ENCODE results near the gene TMEM225B.
"Not testable (repeated sequence)": the region's sequence is repeated elsewhere in the genome, so short reads cannot be mapped to it uniquely, and the experiment has no call there.

Gene TMEM225B, protein sequence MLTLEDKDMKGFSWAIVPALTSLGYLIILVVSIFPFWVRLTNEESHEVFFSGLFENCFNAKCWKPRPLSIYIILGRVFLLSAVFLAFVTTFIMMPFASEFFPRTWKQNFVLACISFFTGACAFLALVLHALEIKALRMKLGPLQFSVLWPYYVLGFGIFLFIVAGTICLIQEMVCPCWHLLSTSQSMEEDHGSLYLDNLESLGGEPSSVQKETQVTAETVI

DNA sequence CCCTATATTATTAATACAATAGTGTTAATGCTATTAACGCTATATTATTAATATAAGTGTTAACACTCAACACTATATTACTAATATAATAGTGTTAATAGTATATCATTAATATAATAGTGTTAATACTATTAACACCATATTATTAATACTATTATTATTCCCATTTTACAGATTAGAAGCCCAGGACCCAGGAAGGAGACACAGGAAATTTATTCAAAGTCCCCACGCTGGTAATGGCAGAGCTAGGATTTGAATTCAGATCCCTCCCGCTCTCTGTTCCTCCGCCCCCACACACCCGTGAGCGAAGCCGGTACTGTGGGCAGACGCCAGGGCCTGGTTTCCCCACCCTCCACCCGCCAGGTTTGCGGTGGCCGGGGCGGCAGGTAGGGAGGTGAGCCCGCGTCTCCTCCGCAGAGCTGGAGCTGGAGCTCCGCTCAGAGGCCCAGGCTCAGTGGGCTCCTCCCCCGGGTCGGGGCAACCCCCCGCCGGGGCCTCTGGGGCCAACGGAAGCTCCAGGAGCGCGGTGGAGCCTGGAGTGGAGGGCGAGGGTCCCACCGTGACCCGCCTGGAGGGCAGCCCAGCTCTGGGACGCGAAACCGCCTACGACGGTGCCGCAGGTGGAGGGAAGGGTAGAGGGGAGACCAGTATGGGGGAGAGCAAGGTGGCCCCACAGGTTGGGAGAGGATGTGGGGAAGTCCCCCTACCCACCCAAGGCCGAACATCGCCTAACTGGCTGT is at the start of gene TMEM225B:
TSS of gene TMEM225B (plus strand) at position 506 of the 740 bp plus-strand sequence. CDS start 6,122 bp downstream, outside the sequence.
- DNase-seq (ENCODE audit: low read depth in 2 of 2), result no peak

DNA sequence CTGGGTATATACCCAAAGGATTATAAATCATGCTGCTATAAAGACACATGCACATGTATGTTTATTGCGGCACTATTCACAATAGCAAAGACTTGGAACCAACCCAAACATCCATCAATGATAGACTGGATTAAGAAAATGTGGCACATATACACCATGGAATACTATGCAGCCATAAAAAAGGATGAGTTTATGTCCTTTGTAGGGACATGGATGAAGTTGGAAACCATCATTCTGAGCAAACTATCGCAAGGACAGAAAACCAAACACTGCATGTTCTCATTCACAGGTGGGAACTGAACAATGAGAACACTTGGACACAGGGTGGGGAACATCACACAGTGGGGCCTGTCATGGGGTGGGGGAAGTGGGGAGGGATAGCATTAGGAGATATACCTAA is 48.5 kb upstream of the TMEM225B start:
- not testable (repeated sequence) for DNase-seq (ENCODE audit: low read depth in 2 of 2)

DNA sequence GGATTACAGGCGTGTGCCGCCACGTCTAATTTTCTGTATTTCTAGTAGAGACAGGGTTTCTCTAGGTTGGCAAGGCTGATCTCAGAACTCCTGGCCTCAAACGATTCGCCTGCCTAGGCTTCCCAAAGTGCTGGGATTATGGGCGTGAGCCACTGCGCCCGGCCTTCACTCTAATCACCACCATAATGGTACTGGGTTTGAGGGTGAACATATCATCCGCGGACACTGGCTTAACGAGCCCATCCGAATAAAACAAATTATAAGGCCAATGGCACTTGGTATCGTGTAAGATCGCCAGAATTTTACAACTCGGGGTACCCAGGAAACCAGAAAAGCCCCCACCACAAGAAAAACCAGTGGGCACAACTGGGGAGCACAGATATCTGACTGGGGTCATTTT is 46.7 kb upstream of the TMEM225B start:
- no peak for DNase-seq (ENCODE audit: low read depth in 2 of 2)

DNA sequence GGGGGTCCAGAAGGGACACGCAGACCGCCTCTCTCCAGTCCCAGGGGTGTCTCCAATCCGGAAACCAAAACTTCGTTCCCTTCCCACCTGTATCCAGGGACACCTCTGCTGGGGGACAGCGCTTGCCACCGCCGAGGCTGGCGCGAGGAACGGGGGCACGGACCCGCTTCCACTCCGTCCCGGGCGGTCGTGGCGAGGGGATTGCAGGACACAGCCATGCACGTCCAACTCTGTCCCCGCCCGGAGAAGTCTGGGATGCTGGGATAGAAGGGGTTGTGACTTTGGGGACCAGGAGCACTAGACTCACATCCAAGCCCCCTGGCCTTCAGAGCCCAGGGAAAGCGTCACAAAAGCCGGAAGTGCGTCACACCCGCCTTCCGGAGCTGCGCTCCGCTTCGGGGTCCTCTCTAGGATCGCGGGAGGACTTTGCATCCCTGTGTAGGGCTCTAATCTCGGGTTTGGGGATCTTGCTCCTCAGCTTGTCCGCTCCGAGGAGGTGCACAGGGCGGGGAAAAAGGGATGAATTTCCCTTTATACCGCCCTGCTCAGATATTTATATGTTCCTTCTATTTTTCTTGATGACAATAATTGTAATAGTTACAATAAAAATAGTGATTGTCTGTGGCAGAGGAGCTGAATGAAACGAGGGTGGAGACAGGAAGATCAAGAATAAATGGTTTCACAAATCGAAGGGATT is 46.2 kb upstream of the TMEM225B start, which contains the start of gene FAM200A:
TSS of gene FAM200A (minus strand) at position 348 of the 697 bp plus-strand sequence. CDS start 3,707 bp downstream, outside the sequence.
- peak; percentile 60 to 78 for DNase-seq (ENCODE audit: low read depth in 2 of 2)

DNA sequence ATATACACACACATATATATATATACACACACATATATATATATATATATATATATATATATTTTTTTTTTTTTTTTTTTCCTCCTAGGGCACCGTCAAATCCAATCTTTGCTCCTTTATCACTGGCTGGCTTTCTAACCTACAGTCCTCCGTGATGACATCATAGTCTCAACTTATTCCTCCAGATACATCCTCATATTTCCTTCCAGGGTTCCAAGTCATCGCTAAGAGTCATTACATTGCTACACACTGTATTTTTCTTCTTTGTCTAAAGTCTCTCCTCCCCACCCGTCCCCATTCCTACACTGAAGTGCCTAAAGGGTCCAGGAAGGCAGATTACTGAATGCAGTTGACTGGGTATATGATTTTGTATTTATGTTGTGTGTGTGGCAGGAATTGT is 45.0 kb upstream of the TMEM225B start:
- DNase-seq (ENCODE audit: low read depth in 2 of 2), result no peak

DNA sequence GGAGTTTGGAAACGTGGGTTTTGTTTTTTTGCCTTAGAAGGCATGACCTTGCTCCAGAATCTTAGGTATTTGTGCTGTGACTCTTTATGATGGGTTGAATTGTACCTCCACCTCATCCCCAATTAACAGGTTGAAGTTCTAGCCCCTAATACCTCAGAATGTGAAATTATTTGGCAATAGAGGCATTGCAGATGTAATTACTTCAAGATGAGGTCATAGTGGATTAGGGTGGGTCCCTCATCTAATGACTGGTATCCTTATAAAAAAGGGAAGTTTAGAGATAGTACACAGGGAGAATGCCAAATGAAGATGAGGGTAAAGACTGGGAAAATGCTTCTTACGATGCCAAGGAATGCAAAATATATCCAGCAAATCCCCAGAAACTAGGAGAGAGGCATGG is 43.1 kb upstream of the TMEM225B start:
- DNase-seq (ENCODE audit: low read depth in 2 of 2), result no peak

DNA sequence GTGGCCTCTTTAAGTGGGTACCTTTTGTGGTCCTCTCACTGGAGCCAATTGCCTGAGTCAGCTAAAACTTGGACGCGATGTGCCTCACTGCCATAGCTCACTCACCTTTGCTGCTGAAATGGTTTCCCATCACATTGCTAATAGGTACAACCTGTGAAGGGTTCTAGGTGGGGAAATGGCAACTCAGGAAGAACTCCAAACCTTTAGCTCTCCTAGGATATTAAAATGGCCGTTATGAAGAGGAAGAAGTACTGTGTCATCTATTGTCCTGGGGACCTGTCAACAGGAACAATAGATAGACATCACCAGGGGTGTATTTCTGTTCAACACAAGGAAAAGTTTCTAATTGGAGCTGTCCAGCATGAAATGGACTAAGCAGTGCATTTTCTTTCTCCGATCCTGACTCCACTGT is 40.9 kb upstream of the TMEM225B start:
- DNase-seq (ENCODE audit: low read depth in 2 of 2), result no peak

DNA sequence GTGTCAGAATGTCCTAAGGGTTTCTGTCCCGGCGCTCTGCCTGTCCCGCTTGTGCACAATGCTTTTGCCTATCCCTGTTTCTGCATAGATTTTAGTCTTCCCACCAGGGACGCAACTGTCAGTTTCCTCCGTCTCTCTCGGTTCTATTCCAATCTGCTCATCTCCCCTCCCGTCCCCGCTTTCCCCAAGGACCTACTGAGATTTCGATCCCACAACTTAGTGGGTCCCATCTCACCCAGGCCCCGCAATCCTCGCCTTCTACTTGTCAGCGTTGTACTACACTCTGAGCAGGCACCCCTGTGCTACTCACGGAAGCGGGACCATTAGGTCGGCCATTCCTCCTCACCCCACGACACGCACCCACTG is 40.1 kb upstream of the TMEM225B start:
- no peak for DNase-seq (ENCODE audit: low read depth in 2 of 2)

DNA sequence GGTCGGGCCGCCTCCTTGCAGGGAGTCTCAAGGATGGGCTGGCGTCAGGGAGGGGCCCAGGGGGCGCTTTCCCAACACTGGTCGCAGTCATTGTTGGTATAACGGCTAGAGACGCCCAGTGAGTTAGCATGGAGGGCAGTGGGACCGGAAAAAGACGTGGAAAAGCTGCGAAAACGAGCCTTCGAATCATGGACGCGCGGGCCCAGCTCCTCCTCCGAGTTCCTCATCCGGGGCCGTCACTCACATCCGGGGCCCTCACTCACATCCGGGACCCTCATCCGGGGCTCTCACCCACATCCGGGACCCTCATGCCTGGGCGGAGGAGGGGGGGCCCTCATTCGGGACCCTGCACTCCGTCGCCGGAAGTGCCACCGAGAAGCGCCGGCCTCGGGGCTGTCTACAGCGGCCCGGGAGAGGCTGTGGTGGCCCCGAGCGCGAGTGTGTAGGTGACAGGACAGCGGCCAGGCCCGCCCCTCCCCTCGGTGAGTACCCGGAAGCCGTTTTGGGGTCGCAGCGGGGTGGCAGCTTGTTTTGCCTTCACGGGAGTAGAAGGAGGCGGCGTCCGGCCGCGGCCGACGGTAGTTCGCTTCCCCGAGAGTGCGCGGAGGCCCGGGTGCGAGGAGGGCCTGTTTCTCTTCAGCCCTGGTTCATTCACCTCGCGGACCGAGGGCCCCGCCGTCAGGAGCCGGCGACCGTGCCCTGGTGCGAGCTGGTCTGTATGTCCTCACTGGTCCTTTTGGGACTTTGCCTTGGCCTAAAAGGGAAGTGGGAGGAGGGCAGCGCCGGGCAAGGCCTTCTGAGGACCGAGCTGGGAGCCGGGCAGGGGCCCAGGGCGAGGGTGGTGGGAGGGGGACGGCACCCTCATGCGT is 39.5 kb upstream of the TMEM225B start, which contains the start of gene ZNF655:
TSS of gene ZNF655 (plus strand) at position 337 of the 869 bp plus-strand sequence. CDS start 1,918 bp downstream, outside the sequence.
- DNase-seq (ENCODE audit: low read depth in 2 of 2), result peak; percentile 73 to 77

DNA sequence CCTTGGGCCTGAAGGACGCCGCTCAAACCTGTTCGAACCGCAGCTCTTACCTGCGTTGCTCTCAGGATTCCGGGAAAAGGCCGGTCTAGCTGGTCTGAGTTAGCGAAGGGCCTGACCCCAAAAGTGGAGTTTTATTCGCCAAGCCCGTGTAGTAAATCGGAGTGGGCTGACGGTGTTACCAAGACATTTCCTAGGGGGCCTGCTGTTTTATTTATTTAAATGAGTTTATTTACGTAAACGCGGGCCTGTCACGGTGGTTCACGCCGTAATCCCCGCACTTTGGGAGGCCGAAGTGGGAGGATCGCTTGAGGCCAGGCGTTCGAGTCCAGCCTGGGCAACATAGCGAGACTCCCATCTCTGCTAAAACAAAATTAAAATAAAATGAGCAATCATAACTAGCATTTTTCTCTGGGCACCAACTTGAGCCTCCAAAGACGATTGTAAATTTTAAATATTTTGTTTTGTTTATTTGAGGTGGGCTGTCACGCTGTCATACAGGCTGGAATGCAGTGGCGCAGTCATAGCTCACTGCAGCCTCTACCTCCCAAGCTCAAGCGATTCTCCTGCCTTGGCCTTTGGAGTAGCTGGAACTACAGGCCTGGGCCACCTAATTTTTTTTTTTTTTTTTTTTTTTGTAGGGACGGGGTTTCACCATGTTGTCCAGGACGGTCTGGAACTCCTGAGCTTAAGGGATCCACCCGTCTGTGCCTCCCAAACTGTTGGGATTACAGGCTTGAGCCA is 38.7 kb upstream of the TMEM225B start:
- DNase-seq (ENCODE audit: low read depth in 2 of 2), result no peak

DNA sequence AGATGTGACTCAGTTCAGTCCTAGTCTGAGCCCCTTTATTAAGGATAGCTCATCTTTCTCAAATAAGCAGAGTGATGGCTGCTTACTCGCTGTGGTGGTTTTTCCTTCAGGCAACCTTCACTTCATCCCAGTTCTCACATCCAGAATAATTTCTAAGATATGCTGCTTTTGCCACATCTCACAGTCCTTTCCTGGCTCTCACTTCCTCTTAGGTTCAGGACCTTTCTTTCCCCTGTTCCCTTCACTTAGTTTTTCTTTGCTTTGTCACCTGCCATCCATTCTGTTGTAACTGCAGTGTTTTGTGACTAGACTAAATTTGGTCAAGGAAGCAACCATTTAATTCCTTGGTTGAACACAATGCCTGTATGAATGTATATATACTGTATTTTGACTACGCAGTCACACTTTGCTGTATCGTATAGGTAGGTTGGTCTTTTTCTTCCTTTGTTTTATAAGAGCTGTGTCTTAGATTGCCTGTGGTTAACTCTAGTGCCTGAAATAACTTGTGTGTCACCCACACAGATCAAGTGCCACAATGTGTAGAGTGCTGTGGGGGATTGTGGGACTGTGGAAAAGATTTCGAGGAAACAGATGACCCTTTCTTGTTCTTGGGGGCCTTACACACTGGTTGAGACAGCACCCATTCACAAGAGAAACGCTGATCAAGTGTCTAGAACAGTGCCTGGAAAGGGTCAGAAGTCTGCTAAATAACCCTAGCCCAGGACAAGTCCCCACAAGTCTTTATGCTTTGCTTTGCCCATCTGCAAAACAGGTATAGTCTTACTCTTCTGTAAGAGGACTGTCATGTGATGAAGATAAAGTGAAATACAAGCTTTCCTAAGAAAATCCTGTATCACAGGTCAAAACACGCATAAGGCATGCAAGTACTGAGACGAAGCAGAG is 37.0 kb upstream of the TMEM225B start:
- no peak for DNase-seq (ENCODE audit: low read depth in 2 of 2)

DNA sequence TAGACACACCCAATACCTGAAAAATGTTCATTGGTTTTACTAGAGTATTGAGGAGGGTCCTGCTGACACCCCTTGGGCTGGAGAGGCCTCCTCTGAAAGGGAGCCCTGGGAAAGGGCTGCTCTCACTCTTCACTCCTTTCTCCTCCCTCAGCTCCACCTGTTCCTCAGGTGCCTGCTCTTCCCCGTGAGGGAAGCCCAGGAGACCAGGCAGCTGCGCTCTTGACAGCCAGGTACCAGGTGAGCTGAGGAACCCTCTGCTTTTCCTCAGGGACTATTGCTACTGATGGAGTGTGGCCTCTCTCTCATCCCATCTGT is 36.4 kb upstream of the TMEM225B start:
- no peak for DNase-seq (ENCODE audit: low read depth in 2 of 2)

DNA sequence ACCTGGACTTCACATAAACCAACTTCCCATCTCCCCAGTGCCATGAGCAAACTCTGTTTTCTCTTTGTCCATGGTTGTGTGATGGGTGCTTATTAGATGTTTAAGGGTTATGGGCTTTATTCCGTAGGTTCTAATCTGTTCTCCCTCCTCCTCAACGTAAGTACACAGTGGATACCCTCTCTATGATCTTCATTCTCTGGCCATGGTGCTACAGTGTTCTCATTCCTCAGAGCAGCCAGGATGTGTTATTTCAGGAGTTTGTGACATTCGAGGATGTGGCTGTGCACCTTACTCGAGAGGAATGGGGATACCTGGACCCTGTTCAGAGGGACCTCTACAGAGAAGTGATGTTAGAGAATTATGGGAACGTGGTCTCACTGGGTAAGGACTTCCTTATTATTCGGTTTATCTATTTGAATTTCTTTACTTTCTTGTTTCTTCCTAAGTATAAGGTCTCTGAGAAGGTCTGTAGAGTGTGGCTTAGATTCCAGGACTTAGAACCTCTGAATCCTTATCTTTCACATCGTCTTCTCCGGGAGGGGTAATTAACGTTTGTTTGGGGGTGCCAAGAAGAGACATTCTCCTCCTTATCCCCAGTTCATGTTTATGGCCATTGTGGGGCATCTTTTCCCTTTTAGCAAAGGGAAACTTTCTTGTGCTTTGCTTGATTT is 35.8 kb upstream of the TMEM225B start:
- DNase-seq (ENCODE audit: low read depth in 2 of 2), result no peak

DNA sequence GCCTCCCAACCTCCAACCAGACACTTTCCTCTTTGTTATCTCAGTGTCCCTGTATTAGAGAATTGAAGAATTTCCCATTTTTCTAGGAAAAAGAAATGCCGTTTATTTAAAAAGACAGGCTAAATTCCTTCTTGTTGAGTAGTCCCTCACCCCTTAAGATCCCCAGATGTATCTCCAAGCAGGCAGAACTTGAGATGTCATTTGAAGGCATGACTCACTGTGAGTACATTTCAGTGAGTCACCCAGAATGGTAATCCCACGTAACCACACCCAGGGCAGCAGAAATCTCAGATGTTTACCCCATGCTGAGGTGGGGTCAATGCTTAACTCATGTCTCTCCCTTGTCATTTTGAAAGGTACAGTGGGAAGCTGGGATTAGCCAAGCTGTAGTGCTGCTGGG is 35.2 kb upstream of the TMEM225B start:
- peak in 1 of 2 donors; percentile 29 for DNase-seq (ENCODE audit: low read depth in 2 of 2)

DNA sequence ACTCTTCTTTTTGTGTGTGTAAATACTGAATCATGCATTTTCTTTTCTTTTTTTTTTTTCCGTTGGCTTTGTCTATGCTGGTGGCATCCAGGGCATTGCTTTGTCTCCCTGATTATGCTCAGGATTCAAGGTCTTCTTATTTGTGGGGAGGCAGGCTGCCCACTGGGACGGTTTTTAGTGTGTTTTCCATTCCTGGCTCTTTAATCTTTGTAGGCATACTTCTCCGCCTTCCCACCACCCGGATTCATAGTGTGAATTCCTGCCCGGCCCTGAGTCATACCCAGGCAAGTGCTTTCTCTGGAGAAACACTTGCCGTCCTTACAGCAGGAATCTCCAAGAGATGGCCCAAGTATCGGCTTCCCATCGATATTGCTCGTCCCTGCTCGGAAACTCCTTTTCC is 34.4 kb upstream of the TMEM225B start:
- no peak for DNase-seq (ENCODE audit: low read depth in 2 of 2)

DNA sequence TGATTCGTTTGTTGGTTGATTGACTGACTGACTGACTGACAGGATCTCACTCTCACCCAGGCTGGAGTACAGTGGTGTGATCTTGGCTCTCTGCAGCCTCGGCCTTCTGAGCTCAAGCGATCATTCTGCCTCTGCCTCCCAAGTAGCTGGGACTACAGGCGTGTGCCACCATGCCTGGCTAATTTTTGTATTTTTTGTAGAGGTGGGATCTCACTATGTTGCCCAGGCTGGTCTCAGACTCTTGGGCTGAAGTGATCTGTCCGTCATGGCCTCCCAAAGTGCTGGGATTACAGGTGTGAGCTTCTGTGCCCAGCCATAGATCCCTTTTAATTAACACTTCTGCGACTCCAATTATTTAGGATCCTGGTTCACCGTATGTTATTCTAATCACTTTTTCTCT is 29.3 kb upstream of the TMEM225B start:
- not testable (repeated sequence) for DNase-seq (ENCODE audit: low read depth in 2 of 2)

DNA sequence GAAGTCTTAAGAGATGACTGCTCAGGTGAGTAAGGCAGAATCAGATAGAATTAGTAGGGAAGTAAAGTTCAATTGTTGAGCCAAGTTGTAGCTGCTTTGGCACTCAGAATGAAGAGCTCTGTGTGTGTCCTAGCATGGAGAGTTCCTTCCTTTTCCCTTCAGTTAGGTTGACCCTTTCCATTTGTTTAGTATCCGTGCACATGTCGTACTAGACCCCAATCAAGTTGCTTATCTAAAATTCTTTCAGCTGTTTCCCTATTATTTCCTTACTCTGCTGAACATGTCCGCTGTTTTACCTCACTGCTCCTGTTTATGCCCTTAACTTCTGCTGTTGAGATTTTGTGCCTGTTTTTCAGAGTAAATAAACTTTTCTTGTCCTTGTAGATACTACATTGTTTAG is 26.3 kb upstream of the TMEM225B start:
- no peak for DNase-seq (ENCODE audit: low read depth in 2 of 2)

DNA sequence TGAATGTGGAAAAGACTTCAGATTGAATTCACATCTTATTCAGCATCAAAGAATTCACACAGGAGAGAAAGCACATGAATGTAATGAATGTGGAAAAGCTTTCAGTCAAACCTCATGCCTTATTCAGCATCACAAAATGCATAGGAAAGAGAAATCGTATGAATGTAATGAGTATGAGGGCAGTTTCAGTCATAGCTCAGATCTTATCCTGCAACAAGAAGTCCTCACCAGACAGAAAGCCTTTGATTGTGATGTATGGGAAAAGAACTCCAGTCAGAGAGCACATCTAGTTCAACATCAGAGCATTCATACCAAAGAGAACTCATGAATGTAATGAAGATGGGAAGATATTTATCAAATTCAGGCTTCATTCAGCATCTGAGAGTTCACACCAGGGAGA is 24.8 kb upstream of the TMEM225B start:
- DNase-seq (ENCODE audit: low read depth in 2 of 2), result no peak

DNA sequence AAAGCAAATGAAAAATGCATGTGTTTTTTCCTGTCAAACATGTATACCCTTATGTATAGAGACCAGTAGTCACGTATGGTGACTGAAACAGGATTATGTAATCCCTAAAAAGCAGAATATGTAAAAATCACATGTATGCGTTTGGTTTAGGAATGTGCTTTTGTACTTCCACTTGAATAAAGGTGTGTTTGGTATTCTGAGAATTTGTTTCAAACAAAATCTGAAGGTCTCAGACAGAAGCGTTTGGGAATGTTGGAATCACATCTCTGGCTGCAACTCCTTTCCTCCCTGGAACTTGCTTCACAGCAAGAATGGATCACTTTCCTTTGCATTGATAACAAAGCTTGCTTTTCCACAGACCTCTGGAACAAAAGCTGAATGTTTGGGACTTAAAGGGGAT is 21.8 kb upstream of the TMEM225B start:
- no peak for DNase-seq (ENCODE audit: low read depth in 2 of 2)

Data from stimulated activated CD4-positive, alpha-beta T cell treated with anti-CD3 and anti-CD28 coated beads, Interleukin-15, amount 100 ng/mL, for 48 hours (primary cell).